ENCODE data around the gene RPLP2. TPM values are rescaled to one million over a fixed set of nuclear protein-coding genes. Genes with fewer than 3 reads are reported as not detected.

RPLP2 gene
- polyA plus RNA-seq, 1 donor (not counting 4 experiments of a cell fraction or from before 2014, with no cell fraction given): 632 TPM

- dilution Hi-C loops (cut with MboI; ENCODE audit: extremely low pct_ligation_motif_present, low sequenced_read_pairs): no loop called here
- FAIRE-seq (no peak), DNase-seq (ENCODE audit: low read depth, low spot score) (no peak)
- no peak within 1 kb of the TSS for H3K27ac ChIP-seq (ENCODE audit: control insufficient read depth, insufficient read depth, low read length)
- H4K20me1 ChIP-seq (ENCODE audit: control insufficient read depth, extremely low read depth, insufficient read depth, low read length): no peaks in the 10 kb centered on the region
- TF ChIP-seq CTCF (optimal IDR thresholded peaks at IDR 0.05 in 1 of 3, IDR thresholded peaks at IDR 0.05 in 1 of 3, conservative IDR thresholded peaks at IDR 0.05 in 1 of 3; ENCODE audit: extremely low read depth in 1 of 3, insufficient read depth in 2 of 3, low read length in 3 of 3): no peak
- TF ChIP-seq EZH2 (IDR thresholded peaks at IDR 0.05; ENCODE audit: low read length): no peak
- no peaks in the 10 kb centered on the region for H3K9me1 ChIP-seq (ENCODE audit: control insufficient read depth, extremely low read depth, insufficient read depth, low read length)
- H3K9ac ChIP-seq (ENCODE audit: control insufficient read depth, extremely low read depth, insufficient read depth, low read length): no peak within 1 kb of the TSS
- no peaks in the 10 kb centered on the region for H3K79me2 ChIP-seq (ENCODE audit: control insufficient read depth, insufficient read depth, low read length)
- H3K27me3 ChIP-seq (ENCODE audit: control insufficient read depth, extremely low read depth, insufficient read depth, low read length): peaks cover 8% of the 10 kb centered on the region
- H3K4me3 ChIP-seq (ENCODE audit: control insufficient read depth in 2 of 3, extremely low read depth in 1 of 3, insufficient read depth in 2 of 3, low read depth in 1 of 3, low read length in 3 of 3): no peak within 1 kb of the TSS
- no peaks in the 10 kb centered on the region for H3K9me3 ChIP-seq (ENCODE audit: control insufficient read depth, low read depth, low read length)
- H3K4me2 ChIP-seq (ENCODE audit: control insufficient read depth, extremely low read depth, insufficient read depth, low read depth, low read length): no peak within 1 kb of the TSS
- peaks cover 8 to 11% of the 10 kb centered on the region in 2 experiments for H3K36me3 ChIP-seq (ENCODE audit: control insufficient read depth in 2 of 2, extremely low read depth in 1 of 2, insufficient read depth in 2 of 2, low read length in 2 of 2)
- H2AFZ ChIP-seq (ENCODE audit: control insufficient read depth, low read length): no peak within 1 kb of the TSS
- H3K4me1 ChIP-seq (ENCODE audit: control insufficient read depth, extremely low read depth, insufficient read depth, low read length): peaks cover under 1% of the 10 kb centered on the region
These were observed 19.8 kb upstream of the RPLP2 start, which contains the start of gene CEND1 for GRCh38 chr11:789943-790342. Gene CEND1 (minus strand): TSS chr11:790090. CDS start chr11:788576, 1,514 bp downstream.

GRCh38 chr11:790721-791564 is 18.8 kb upstream of the RPLP2 start:
- no peak overlapping the region for H3K9ac ChIP-seq (ENCODE audit: control insufficient read depth, extremely low read depth, insufficient read depth, low read length)
- H3K27me3 ChIP-seq (ENCODE audit: control insufficient read depth, extremely low read depth, insufficient read depth, low read length): peaks cover 8% of the 10 kb centered on the region
- H3K9me3 ChIP-seq (ENCODE audit: control insufficient read depth, low read depth, low read length): no peaks in the 10 kb centered on the region
- H3K4me3 ChIP-seq (ENCODE audit: control insufficient read depth in 2 of 3, extremely low read depth in 1 of 3, insufficient read depth in 2 of 3, low read depth in 1 of 3, low read length in 3 of 3): no peak overlapping the region
- no peak overlapping the region for H2AFZ ChIP-seq (ENCODE audit: control insufficient read depth, low read length)
- FAIRE-seq (no peak), DNase-seq (ENCODE audit: low read depth, low spot score) (no peak)
- H3K4me1 ChIP-seq (ENCODE audit: control insufficient read depth, extremely low read depth, insufficient read depth, low read length): peaks cover 3% of the 10 kb centered on the region
- H3K79me2 ChIP-seq (ENCODE audit: control insufficient read depth, insufficient read depth, low read length): no peaks in the 10 kb centered on the region
- peaks cover 8 to 11% of the 10 kb centered on the region in 2 experiments for H3K36me3 ChIP-seq (ENCODE audit: control insufficient read depth in 2 of 2, extremely low read depth in 1 of 2, insufficient read depth in 2 of 2, low read length in 2 of 2)
- no peak overlapping the region for H3K27ac ChIP-seq (ENCODE audit: control insufficient read depth, insufficient read depth, low read length)
- no peak overlapping the region for H3K4me2 ChIP-seq (ENCODE audit: control insufficient read depth, extremely low read depth, insufficient read depth, low read depth, low read length)
- TF ChIP-seq EZH2 (IDR thresholded peaks at IDR 0.05; ENCODE audit: low read length) (no peak), CTCF (optimal IDR thresholded peaks at IDR 0.05 in 1 of 3, IDR thresholded peaks at IDR 0.05 in 1 of 3, conservative IDR thresholded peaks at IDR 0.05 in 1 of 3; ENCODE audit: extremely low read depth in 1 of 3, insufficient read depth in 2 of 3, low read length in 3 of 3) (no peak)
- dilution Hi-C loops (cut with MboI; ENCODE audit: extremely low pct_ligation_motif_present, low sequenced_read_pairs): no loop called here
- no peaks in the 10 kb centered on the region for H3K9me1 ChIP-seq (ENCODE audit: control insufficient read depth, extremely low read depth, insufficient read depth, low read length)
- no peaks in the 10 kb centered on the region for H4K20me1 ChIP-seq (ENCODE audit: control insufficient read depth, extremely low read depth, insufficient read depth, low read length)
